Spleen (tissue), 11 donors: ENCODE measurements around the gene RHEX. TPM values are rescaled to one million over a fixed set of nuclear protein-coding genes. Genes with fewer than 3 reads are reported as not detected.

Experiments
- DNase-seq: peaks from one replicate; pipeline ENCODE4 v3.0.0-alpha.2; 2020
- H3K27ac ChIP-seq, 8 donors: fragments of 200-600 bp; sonication (generic) in 7 of 8; 1 replicate in 4 of 8; 2 replicates in 4 of 8; pipeline versions ENCODE4 v1.5.0 to v1.8.0; 2016 to 2021; ENCODE audit warnings: inconsistent platforms in 4 of 8, mild to moderate bottlenecking in 4 of 8, moderate library complexity in 1 of 8
- H3K27me3 ChIP-seq, 7 donors: fragments of 200-600 bp; sonication (generic) in 6 of 7; replicated peaks in 1 of 7; 1 replicate in 4 of 7; 2 replicates in 3 of 7; pipeline versions ENCODE4 v1.5.0 to v1.8.0; 2016 to 2021; ENCODE audit warnings: inconsistent platforms in 3 of 7, mild to moderate bottlenecking in 1 of 7
- H3K36me3 ChIP-seq, 6 donors: fragments of 200-600 bp; sonication (generic) in 5 of 6; 1 replicate in 4 of 6; 2 replicates in 2 of 6; pipeline versions ENCODE4 v1.5.0 to v1.8.0; 2016 to 2021; ENCODE audit warnings: inconsistent platforms in 2 of 6
- H3K4me1 ChIP-seq, 6 donors: fragments of 200-600 bp; sonication (generic) in 5 of 6; 1 replicate in 3 of 6; 2 replicates in 3 of 6; pipeline versions ENCODE4 v1.5.0 to v1.8.0; 2016 to 2021; ENCODE audit warnings: inconsistent platforms in 3 of 6
- H3K4me3 ChIP-seq, 8 donors: fragments of 200-600 bp; sonication (generic) in 7 of 8; 1 replicate in 4 of 8; 2 replicates in 4 of 8; pipeline versions ENCODE4 v1.5.0 to v1.8.0; 2016 to 2021; ENCODE audit warnings: inconsistent platforms in 4 of 8, mild to moderate bottlenecking in 4 of 8, moderate library complexity in 2 of 8
- H3K9me3 ChIP-seq, 8 donors: fragments of 200-600 bp; sonication (generic) in 7 of 8; 1 replicate in 4 of 8; 2 replicates in 4 of 8; pipeline versions ENCODE4 v1.5.0 to v1.8.0; 2016 to 2021; ENCODE audit warnings: inconsistent platforms in 4 of 8
- CTCF ChIP-seq, 11 experiments: fragments of 200-600 bp in 7 of 11; fragments of 450-650 bp in 4 of 11; sonication (generic) in 4 of 11; IDR thresholded peaks in 8 of 11; conservative IDR thresholded peaks in 3 of 11; 1 replicate in 7 of 11; 2 replicates in 4 of 11; pipeline versions ENCODE4 v1.4.0 to v1.8.0; 2016 to 2021; ENCODE audit warnings: antibody characterized with exemption in 11 of 11, inconsistent platforms in 4 of 11, mild to moderate bottlenecking in 1 of 11
- POLR2A ChIP-seq, 3 donors: fragments of 450-650 bp; IDR thresholded peaks; one replicate each; pipeline ENCODE4 v1.5.1; 2017; ENCODE audit warnings: antibody characterized with exemption in 3 of 3, mild to moderate bottlenecking in 1 of 3
- POLR2AphosphoS5 ChIP-seq, 3 donors: sonication (generic); formaldehyde crosslinking; IDR thresholded peaks; one replicate each; pipeline ENCODE4 v1.5.1; 2017; ENCODE audit warnings: antibody characterized with exemption in 3 of 3
- WGBS, 5 donors: extraction: QIAGEN DNeasy Blood & Tissue Kit in 3 of 5; methylation state at CpG; one replicate each; pipeline versions ENCODE4 v1.1.5 to v1.1.7; 2013 to 2018; 5-methylcytosine and 5-hydroxymethylcytosine counted together
- intact Hi-C: fragments of 100-400 bp; cut with DNase I; formaldehyde crosslinking; loops from one replicate; pipeline ENCODE4 v1.15.0; 2023; ENCODE audit warnings: low total_unique reads
- polyA plus RNA-seq, 3 donors: library from polyadenylated mRNA; stranded (reverse); fragments of 200-250 nt; gene quantifications; one replicate each; pipeline ENCODE4 v1.2.1, GENCODE V29; 2013
- total RNA-seq, 7 donors: library from RNA; depleted of rRNA in 3 of 7; stranded (reverse); fragments of >200 nt in 3 of 7; fragmentation: NEBNext Ultra II Directional in 4 of 7; extraction: Animal tissue kit (Norgen Biotek cat#: 25700) in 4 of 7; gene quantifications; one replicate each; pipeline versions ENCODE4 v1.1.0 to v1.2.1, GENCODE V29; 2016 to 2021
- donor health status: healthy with polysubstance abuse.
- donor health status: DM: no; HTN: no; CAD: no; lungs with moderate emphysema.
- donor health status: DM: no; HTN: no; CAD: no.
- donor health status: Bipolar disorder and iron deficiency.
- donor health status: healthy.
- donor health status: DM: no; HTN: no; CAD: no.
- donor health status: DM: yes; HTN: yes; CAD: no.

Gene RHEX
- total and polyA plus RNA-seq, 10 donors = 0.91 to 6.2 (median 2.4) TPM

DNA sequence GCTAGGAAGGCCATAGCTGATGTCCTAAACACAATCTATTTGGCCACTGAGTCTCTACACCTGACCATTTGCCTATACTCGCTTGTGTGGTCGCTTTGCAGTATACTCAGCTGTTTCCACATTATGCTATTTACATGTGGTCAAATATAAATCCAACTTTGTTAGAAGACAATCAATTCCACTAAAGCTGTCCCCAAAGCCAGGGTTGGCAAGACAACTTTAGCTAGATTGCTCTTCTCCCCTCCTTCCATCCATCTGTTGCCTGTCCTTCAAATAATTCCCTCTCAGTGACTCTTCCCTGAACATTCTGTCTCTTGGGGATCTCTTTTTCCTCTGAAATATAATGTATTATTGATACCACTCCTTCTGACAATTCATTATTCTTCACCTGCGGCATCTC lies 34.1 kb downstream of the RHEX start:
- no peaks in the 10 kb centered on the region for H3K36me3 ChIP-seq
- H3K9me3 ChIP-seq = no peaks in the 10 kb centered on the region
- H3K27me3 ChIP-seq = no peaks in the 10 kb centered on the region
- no peak for TF ChIP-seq POLR2AphosphoS5 (IDR thresholded peaks at IDR 0.05)
- TF ChIP-seq POLR2A (IDR thresholded peaks at IDR 0.05) = no peak
- no peak for TF ChIP-seq CTCF (IDR thresholded peaks at IDR 0.05 in 8 of 11, conservative IDR thresholded peaks at IDR 0.05 in 3 of 11)
- intact Hi-C loops = no loop called here
- peaks cover 0 to 9% (median 0%) of the 10 kb centered on the region in 6 donors for H3K4me1 ChIP-seq
- H3K27ac ChIP-seq = no peak overlapping the region
- no peak overlapping the region for H3K4me3 ChIP-seq
- whole genome bisulfite sequencing, 5 donors = 88 to 99% (median 94%) methylated on average over 3 of the region's 3 CpGs
- no peak for DNase-seq

GRCh38 chr1:206089341-206089740 lies 36.4 kb downstream of the RHEX start:
- no peak for DNase-seq
- H3K27ac ChIP-seq = no peak overlapping the region
- H3K27me3 ChIP-seq = peaks cover 0 to 6% (median 0%) of the 10 kb centered on the region in 7 donors
- TF ChIP-seq CTCF (IDR thresholded peaks at IDR 0.05 in 8 of 11, conservative IDR thresholded peaks at IDR 0.05 in 3 of 11) (no peak), POLR2A (IDR thresholded peaks at IDR 0.05) (no peak), POLR2AphosphoS5 (IDR thresholded peaks at IDR 0.05) (no peak)
- 44 to 68% (median 61%) methylated on average over 3 of the region's 3 CpGs for WGBS, 5 donors
- H3K4me3 ChIP-seq = no peak overlapping the region
- no peaks in the 10 kb centered on the region for H3K36me3 ChIP-seq
- no peaks in the 10 kb centered on the region for H3K4me1 ChIP-seq
- no peaks in the 10 kb centered on the region for H3K9me3 ChIP-seq
- intact Hi-C loops = no loop called here

GRCh38 chr1:206094024-206094423 lies 41.1 kb downstream of the RHEX start:
- no peak for DNase-seq
- H3K9me3 ChIP-seq = no peaks in the 10 kb centered on the region
- H3K27ac ChIP-seq = no peak overlapping the region
- 16 to 45% (median 25%) methylated on average over 7 of the region's 7 CpGs for WGBS, 5 donors
- intact Hi-C loops = no loop called here
- peaks cover 0 to 16% (median 0%) of the 10 kb centered on the region in 6 donors for H3K4me1 ChIP-seq
- H3K27me3 ChIP-seq = peaks cover 0 to 6% (median 0%) of the 10 kb centered on the region in 7 donors
- H3K36me3 ChIP-seq = no peaks in the 10 kb centered on the region
- no peak for TF ChIP-seq CTCF (IDR thresholded peaks at IDR 0.05 in 8 of 11, conservative IDR thresholded peaks at IDR 0.05 in 3 of 11)
- no peak for TF ChIP-seq POLR2A (IDR thresholded peaks at IDR 0.05)
- TF ChIP-seq POLR2AphosphoS5 (IDR thresholded peaks at IDR 0.05) = no peak
- H3K4me3 ChIP-seq = no peak overlapping the region

DNA sequence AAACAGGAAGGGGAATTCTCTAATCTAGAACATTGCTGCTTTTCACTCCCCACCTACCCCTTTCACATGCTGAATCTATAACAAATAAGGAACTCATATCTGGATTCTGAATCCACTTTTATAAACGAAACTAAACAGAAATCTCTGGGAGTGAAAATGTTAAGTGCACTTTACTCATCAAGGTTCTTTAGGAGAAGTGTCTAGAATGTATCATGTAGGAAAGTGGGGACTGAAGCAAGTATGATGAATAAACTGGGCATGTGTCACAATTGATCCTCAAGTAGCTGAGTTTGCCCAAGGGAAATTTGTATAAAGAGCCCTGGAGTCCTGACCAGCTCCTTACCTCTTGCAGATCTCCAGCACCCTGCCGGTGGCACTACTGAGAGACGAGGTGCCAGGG lies 44.4 kb downstream of the RHEX start:
- peaks cover 6 to 42% (median 16%) of the 10 kb centered on the region in 6 donors for H3K4me1 ChIP-seq
- peaks cover 0 to 6% (median 0%) of the 10 kb centered on the region in 7 donors for H3K27me3 ChIP-seq
- H3K9me3 ChIP-seq = no peaks in the 10 kb centered on the region
- 55 to 71% (median 63%) methylated on average over 3 of the region's 3 CpGs for WGBS, 5 donors
- TF ChIP-seq POLR2AphosphoS5 (IDR thresholded peaks at IDR 0.05) (no peak), POLR2A (IDR thresholded peaks at IDR 0.05) (no peak), CTCF (IDR thresholded peaks at IDR 0.05 in 8 of 11, conservative IDR thresholded peaks at IDR 0.05 in 3 of 11) (no peak)
- no peak overlapping the region for H3K4me3 ChIP-seq
- DNase-seq = no peak
- H3K27ac ChIP-seq = no peak overlapping the region
- intact Hi-C loops = no loop called here
- H3K36me3 ChIP-seq = no peaks in the 10 kb centered on the region
